H1 (cell line): ENCODE measurements around the gene WWC1. TPM values are rescaled to one million over a fixed set of nuclear protein-coding genes. Genes with fewer than 3 reads are reported as not detected.

Source experiments
- CTCF ChIA-PET: fragments of 300-600 bp; sonication (Branson Sonifier 250); formaldehyde crosslinking; loops from one replicate; lab custom pipeline; 2021; ENCODE audit not compliant: partially characterized antibody; lab: Charles Lee
- POLR2A ChIA-PET: fragments of 300-600 bp; sonication (Branson Sonifier 250); formaldehyde crosslinking; loops from one replicate; lab custom pipeline; 2021; ENCODE audit warnings: inconsistent platforms; ENCODE audit not compliant: partially characterized antibody; lab: Charles Lee
- DNase-seq, 2 experiments: peaks; one replicate each; pipeline versions ENCODE4 v3.0.0 to v3.0.0-alpha.2; 2010 to 2022; ENCODE audit warnings: low spot score in 2 of 2, low read depth in 1 of 2, mixed read lengths in 1 of 2
- FAIRE-seq: peaks from 2 replicates; lab custom pipeline; 2011; peaks lifted over from hg19 to GRCh38; lab: Jason Lieb, UNC
- H2AFZ ChIP-seq: 2 replicates; pipeline ENCODE4 v1.8.1; 2012; ENCODE audit warnings: low read length, inconsistent platforms
- H2AK5ac ChIP-seq: 2 replicates; pipeline ENCODE4 v1.6.1; 2013; ENCODE audit warnings: low read depth, low read length
- H2BK120ac ChIP-seq: replicated peaks from 2 replicates; pipeline ENCODE3; 2013; ENCODE audit warnings: low read depth, low read length, inconsistent platforms
- H2BK12ac ChIP-seq: 2 replicates; pipeline ENCODE4 v1.6.1; 2013; ENCODE audit warnings: low read depth, low read length
- H2BK15ac ChIP-seq: 2 replicates; pipeline ENCODE4 v1.6.1; 2013; ENCODE audit warnings: low read length
- H2BK20ac ChIP-seq: 2 replicates; pipeline ENCODE4 v1.6.1; 2013; ENCODE audit warnings: low read length
- H2BK5ac ChIP-seq: 2 replicates; pipeline ENCODE4 v1.6.1; 2013; ENCODE audit warnings: low read depth, low read length
- H3K14ac ChIP-seq: 2 replicates; pipeline ENCODE4 v1.6.1; 2013; ENCODE audit warnings: inconsistent platforms; ENCODE audit not compliant: insufficient read length
- H3K18ac ChIP-seq: 2 replicates; pipeline ENCODE4 v1.6.1; 2013; ENCODE audit warnings: low read length; ENCODE audit errors: extremely low read depth
- H3K23ac ChIP-seq: 2 replicates; pipeline ENCODE4 v1.6.1; 2013; ENCODE audit warnings: inconsistent platforms; ENCODE audit not compliant: insufficient read length
- H3K23me2 ChIP-seq: 2 replicates; pipeline ENCODE4 v1.6.1; 2013; ENCODE audit warnings: low read depth, low read length
- H3K27ac ChIP-seq: 2 replicates; pipeline ENCODE4 v1.6.1; 2011; ENCODE audit warnings: low read depth, low read length, inconsistent platforms
- H3K27me3 ChIP-seq, 4 experiments: replicated peaks in 1 of 4; 1 replicate in 1 of 4; 2 replicates in 3 of 4; pipeline versions ENCODE4 v1.6.1 to v1.8.1; 2011 to 2013; ENCODE audit warnings: low read length in 3 of 4, mild to moderate bottlenecking in 3 of 4, inconsistent platforms in 2 of 4, mixed read lengths in 2 of 4, moderate library complexity in 1 of 4; ENCODE audit not compliant: control insufficient read depth in 3 of 4, insufficient read depth in 3 of 4; ENCODE audit errors: extremely low read depth in 1 of 4
- H3K36me3 ChIP-seq, 4 experiments: 2 replicates each; pipeline versions ENCODE4 v1.6.1 to v1.8.1; 2011 to 2013; ENCODE audit warnings: mild to moderate bottlenecking in 4 of 4, low read length in 3 of 4, moderate library complexity in 2 of 4, control low read depth in 1 of 4, inconsistent platforms in 1 of 4; ENCODE audit not compliant: insufficient read depth in 4 of 4, control insufficient read depth in 2 of 4
- H3K4ac ChIP-seq: replicated peaks from 2 replicates; pipeline ENCODE3; 2013; ENCODE audit warnings: low read length, low read depth, mixed read lengths, inconsistent platforms; ENCODE audit not compliant: insufficient read length
- H3K4me1 ChIP-seq, 4 experiments: replicated peaks in 1 of 4; 1 replicate in 1 of 4; 2 replicates in 3 of 4; pipeline versions ENCODE4 v1.6.1 to v1.8.1; 2011 to 2013; ENCODE audit warnings: low read length in 3 of 4, inconsistent platforms in 2 of 4, mixed read lengths in 1 of 4; ENCODE audit not compliant: insufficient read depth in 4 of 4, control insufficient read depth in 3 of 4
- H3K4me2 ChIP-seq, 2 experiments: 2 replicates each; pipeline versions ENCODE4 v1.6.1 to v1.8.1; 2011 to 2013; ENCODE audit warnings: low read depth in 2 of 2, low read length in 2 of 2, control low read depth in 1 of 2, inconsistent platforms in 1 of 2, mild to moderate bottlenecking in 1 of 2; ENCODE audit not compliant: insufficient read depth in 1 of 2
- H3K4me3 ChIP-seq, 4 experiments: fragments of 200-600, 300-600 bp in 1 of 4; sonication (generic), shearing (Covaris generic), sonication (Bioruptor Twin) in 1 of 4; 2 replicates each; pipeline versions ENCODE4 v1.5.1 to v1.8.1; 2011 to 2016; ENCODE audit warnings: low read length in 4 of 4, low read depth in 3 of 4, control low read depth in 2 of 4, inconsistent platforms in 2 of 4, mild to moderate bottlenecking in 2 of 4, mixed read lengths in 1 of 4, moderate library complexity in 1 of 4; ENCODE audit not compliant: insufficient read depth in 2 of 4; ENCODE audit errors: extremely low read depth in 1 of 4
- H3K56ac ChIP-seq: replicated peaks from 2 replicates; pipeline ENCODE3; 2013; ENCODE audit warnings: low read depth, mild to moderate bottlenecking, mixed read lengths, low read length, inconsistent platforms; ENCODE audit not compliant: insufficient read length
- H3K79me1 ChIP-seq: 2 replicates; pipeline ENCODE4 v1.6.1; 2013; ENCODE audit warnings: low read depth, low read length, control low read depth
- H3K79me2 ChIP-seq, 2 experiments: 2 replicates each; pipeline versions ENCODE4 v1.6.1 to v1.8.1; 2012 to 2013; ENCODE audit warnings: low read length in 2 of 2, mild to moderate bottlenecking in 2 of 2, inconsistent platforms in 1 of 2; ENCODE audit not compliant: insufficient read depth in 2 of 2, control insufficient read depth in 1 of 2
- H3K9ac ChIP-seq, 4 experiments: replicated peaks in 1 of 4; 1 replicate in 1 of 4; 2 replicates in 3 of 4; pipeline versions ENCODE4 v1.6.1 to v1.8.1; 2011 to 2013; ENCODE audit warnings: low read depth in 3 of 4, low read length in 3 of 4, control low read depth in 2 of 4, mild to moderate bottlenecking in 2 of 4, moderate library complexity in 2 of 4, inconsistent platforms in 1 of 4; ENCODE audit errors: extremely low read depth in 1 of 4
- H3K9me3 ChIP-seq, 2 experiments: 2 replicates each; pipeline versions ENCODE4 v1.6.1 to v1.8.1; 2012 to 2013; ENCODE audit warnings: mild to moderate bottlenecking in 2 of 2, moderate library complexity in 2 of 2, control low read depth in 1 of 2, inconsistent platforms in 1 of 2, low read depth in 1 of 2, low read length in 1 of 2, mixed read lengths in 1 of 2; ENCODE audit not compliant: insufficient read depth in 2 of 2
- H4K20me1 ChIP-seq, 2 experiments: replicated peaks in 1 of 2; 2 replicates each; pipeline versions ENCODE3 to v1.8.1; 2011 to 2013; ENCODE audit warnings: inconsistent platforms in 2 of 2, low read length in 2 of 2, mild to moderate bottlenecking in 1 of 2; ENCODE audit not compliant: insufficient read depth in 2 of 2, control insufficient read depth in 1 of 2
- H4K5ac ChIP-seq: 2 replicates; pipeline ENCODE4 v1.6.1; 2013; ENCODE audit warnings: low read length, low read depth, mixed read lengths, inconsistent platforms; ENCODE audit not compliant: insufficient read length
- H4K8ac ChIP-seq: 2 replicates; pipeline ENCODE4 v1.8.0; 2013; ENCODE audit warnings: mild to moderate bottlenecking, moderate library complexity, low read length, inconsistent platforms; ENCODE audit not compliant: insufficient read depth; ENCODE audit errors: extremely low read depth
- H4K91ac ChIP-seq: replicated peaks from 2 replicates; pipeline ENCODE3; 2013; ENCODE audit warnings: low read length, mixed read lengths, inconsistent platforms; ENCODE audit not compliant: insufficient read length
- BRCA1 ChIP-seq: IDR thresholded peaks from 2 replicates; pipeline ENCODE4 v1.6.1; 2012; ENCODE audit warnings: low read depth, low read length, improper control_type of control experiment
- CEBPB ChIP-seq: IDR thresholded peaks from 2 replicates; pipeline ENCODE4 v1.6.1; 2012; ENCODE audit warnings: low read depth, low read length
- EGR1 ChIP-seq: IDR thresholded peaks from 2 replicates; pipeline ENCODE4 v1.6.1; 2011; ENCODE audit warnings: low read depth, low read length, borderline replicate concordance
- GABPA ChIP-seq: IDR thresholded peaks from 2 replicates; pipeline ENCODE4 v1.6.1; 2011; ENCODE audit warnings: mild to moderate bottlenecking, low read length, moderate library complexity, borderline replicate concordance; ENCODE audit not compliant: insufficient read depth
- HDAC2 ChIP-seq, 2 experiments: fragments of 300-600 bp in 1 of 2; sonication (generic) in 1 of 2; IDR thresholded peaks; 2 replicates each; pipeline ENCODE4 v1.6.1; 2011 to 2012; ENCODE audit warnings: low read depth in 2 of 2, low read length in 2 of 2, mild to moderate bottlenecking in 2 of 2, moderate library complexity in 2 of 2, borderline replicate concordance in 1 of 2, inconsistent platforms in 1 of 2
- KDM5A ChIP-seq: fragments of 200-600 bp; IDR thresholded peaks from 2 replicates; pipeline ENCODE4 v1.7.1; 2012; ENCODE audit warnings: mild to moderate bottlenecking, low read length, inconsistent platforms, mixed read lengths
- POLR2A ChIP-seq, 2 experiments: IDR thresholded peaks; 1 replicate in 1 of 2; 2 replicates in 1 of 2; pipeline ENCODE4 v1.6.1; 2011; ENCODE audit warnings: low read depth in 2 of 2, low read length in 2 of 2, mild to moderate bottlenecking in 2 of 2; ENCODE audit errors: control extremely low read depth in 1 of 2
- RBBP5 ChIP-seq: IDR thresholded peaks from 2 replicates; pipeline ENCODE4 v1.7.1; 2012; ENCODE audit warnings: low read depth, mild to moderate bottlenecking, inconsistent platforms, low read length, moderate library complexity, borderline replicate concordance
- SIN3A ChIP-seq, 2 experiments: IDR thresholded peaks in 1 of 2; conservative IDR thresholded peaks in 1 of 2; 2 replicates each; pipeline ENCODE4 v1.6.1; 2011 to 2012; ENCODE audit warnings: low read length in 2 of 2, improper control_type of control experiment in 1 of 2, low read depth in 1 of 2, mild to moderate bottlenecking in 1 of 2
- TAF1 ChIP-seq: IDR thresholded peaks from 2 replicates; pipeline ENCODE4 v1.6.1; 2011; ENCODE audit warnings: mild to moderate bottlenecking, low read depth, low read length
- TAF7 ChIP-seq: optimal IDR thresholded peaks from 2 replicates; pipeline ENCODE3; 2011; ENCODE audit warnings: low read depth, mild to moderate bottlenecking, inconsistent platforms, low read length, moderate library complexity, borderline replicate concordance
- ZNF274 ChIP-seq: IDR thresholded peaks from 2 replicates; pipeline ENCODE4 v1.7.0; 2012; ENCODE audit warnings: low read length, borderline replicate concordance; ENCODE audit errors: extremely low read depth
- WGBS, 2 experiments: shearing (Covaris generic) in 1 of 2; methylation state at CpG; one replicate each; pipeline versions ENCODE4 v1.1.6 to v1.1.7; 2013 to 2015; ENCODE audit warnings: low lambda C conversion rate in 2 of 2, mixed read lengths in 2 of 2, inconsistent platforms in 1 of 2, low coverage in 1 of 2, missing lambda C conversion rate in 1 of 2; ENCODE audit not compliant: insufficient replicate concordance in 2 of 2, insufficient coverage in 1 of 2, insufficient read length in 1 of 2; ENCODE audit errors: extremely low coverage in 1 of 2, missing lambda C conversion rate in 1 of 2; 5-methylcytosine and 5-hydroxymethylcytosine counted together
- polyA plus RNA-seq, 7 experiments: library from polyadenylated mRNA; depleted of rRNA in 3 of 7; stranded (reverse) in 5 of 7; unstranded in 2 of 7; fragments of >200 nt in 5 of 7; fragments of 200-250 nt in 2 of 7; gene quantifications; 1 replicate in 5 of 7; 2 replicates in 1 of 7; 4 replicates in 1 of 7; pipeline versions ENCODE4 v1.2.1 to v1.2.3, GENCODE V29; 2011 to 2013; ENCODE audit warnings: missing spikeins in 2 of 7, mixed read lengths in 2 of 7
- total RNA-seq: library from RNA; stranded (reverse); fragmentation: NEBNext Ultra II Directional; extraction: Animal tissue kit (Norgen Biotek cat#: 25700); gene quantifications from 2 replicates; pipeline ENCODE4 v1.2.1, GENCODE V29; 2021
- TF ChIP-seq, protein P1 (sequence below): IDR thresholded peaks from 2 replicates; pipeline ENCODE4 v1.6.1; 2012; ENCODE audit warnings: inconsistent platforms

Gene WWC1
- total and polyA plus RNA-seq, 2 of the 8 experiments (the other 6 are each of a cell fraction or from before 2014, with no cell fraction given), result 16.4 to 41.1 TPM

DNA sequence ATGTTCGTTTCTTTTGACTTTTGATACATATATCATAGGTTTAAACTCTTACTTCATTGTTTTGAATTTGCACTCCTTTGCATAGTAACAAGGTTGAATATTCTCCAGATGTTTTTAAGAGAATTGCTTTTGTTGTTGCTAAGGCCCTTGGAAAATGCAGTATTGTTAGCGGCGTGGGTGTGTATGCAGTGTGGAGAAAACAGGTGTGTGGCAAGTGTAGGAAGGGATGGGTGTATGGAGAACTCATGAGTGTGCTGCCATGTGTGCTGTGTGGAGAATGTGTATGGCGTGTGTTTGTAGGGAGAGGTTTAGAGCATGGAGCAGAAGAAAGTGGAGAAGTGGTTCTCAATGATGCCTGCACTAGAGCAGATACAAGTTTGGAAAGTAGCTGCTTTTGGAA lies 87.3 kb downstream of the WWC1 start:
- Histone ChIP-seq H3K79me1 (no peaks in the 10 kb centered on the region), H2BK120ac (no peak overlapping the region), H2BK12ac (no peak overlapping the region), H3K27me3 (no peaks in the 10 kb centered on the region), H2BK5ac (no peak overlapping the region), H3K27ac (no peak overlapping the region), H4K8ac (no peak overlapping the region), H3K4ac (no peak overlapping the region), H2AK5ac (no peak overlapping the region), H3K23me2 (no peaks in the 10 kb centered on the region), H3K79me2 (peaks cover 0 to 7% of the 10 kb centered on the region in 2 experiments; a peak in 1 of 4 replicates), H3K4me3 (no peak overlapping the region), H3K23ac (no peak overlapping the region), H3K56ac (no peak overlapping the region), H4K5ac (no peak overlapping the region), H4K20me1 (no peaks in the 10 kb centered on the region)
- DNase-seq, result no peak
- CTCF ChIA-PET, result interaction anchor here (0.7 to 1.6 kb wide), 3 partner anchors 10 to 83 kb away, joined by 3 read pairs; no protein-coding TSS in a partner anchor
- FAIRE-seq, result no peak
- POLR2A ChIA-PET, result no interaction called here
- TF ChIP-seq TAF7, result no peak
- TF ChIP-seq EGR1, result no peak
- no peak for TF ChIP-seq RBBP5
- no peak for TF ChIP-seq HDAC2 (IDR thresholded peaks at IDR 0.05; ENCODE audit: borderline replicate concordance in 1 of 2, low read depth in 2 of 2, low read length in 2 of 2)
- no peak for TF ChIP-seq KDM5A
- TF ChIP-seq TAF1, result no peak
- TF ChIP-seq, protein P1, sequence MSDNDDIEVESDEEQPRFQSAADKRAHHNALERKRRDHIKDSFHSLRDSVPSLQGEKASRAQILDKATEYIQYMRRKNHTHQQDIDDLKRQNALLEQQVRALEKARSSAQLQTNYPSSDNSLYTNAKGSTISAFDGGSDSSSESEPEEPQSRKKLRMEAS, result no peak
- TF ChIP-seq GABPA, result no peak
- TF ChIP-seq CEBPB, result no peak
- no peak for TF ChIP-seq ZNF274
- TF ChIP-seq SIN3A (conservative IDR thresholded peaks at IDR 0.05 in 1 of 2, IDR thresholded peaks at IDR 0.05 in 1 of 2; ENCODE audit: low read depth in 1 of 2, low read length in 2 of 2), result no peak
- no peak for TF ChIP-seq POLR2A (IDR thresholded peaks at IDR 0.05; ENCODE audit: control extremely low read depth in 1 of 2, low read depth in 2 of 2, low read length in 2 of 2)
- TF ChIP-seq BRCA1, result no peak
- TF ChIP-seq, all 59 proteins: peak for 0
- no peak overlapping the region for H2AFZ ChIP-seq
- H3K9ac ChIP-seq, result no peak overlapping the region
- H3K4me2 ChIP-seq, result no peak overlapping the region
- no peaks in the 10 kb centered on the region for H3K36me3 ChIP-seq
- WGBS, 2 experiments, result 97% methylated on average over 4 of the region's 4 CpGs; no CpG with 5 or more reads in 1 of the 2 experiments
- no peaks in the 10 kb centered on the region for H3K9me3 ChIP-seq
- no peak overlapping the region for H3K14ac ChIP-seq
- no peak overlapping the region for H2BK15ac ChIP-seq
- H4K91ac ChIP-seq, result no peak overlapping the region
- no peak overlapping the region for H3K18ac ChIP-seq
- no peaks in the 10 kb centered on the region for H3K4me1 ChIP-seq
- no peak overlapping the region for H2BK20ac ChIP-seq
